Measurements from ENCODE around the gene CLIP1.

DNA sequence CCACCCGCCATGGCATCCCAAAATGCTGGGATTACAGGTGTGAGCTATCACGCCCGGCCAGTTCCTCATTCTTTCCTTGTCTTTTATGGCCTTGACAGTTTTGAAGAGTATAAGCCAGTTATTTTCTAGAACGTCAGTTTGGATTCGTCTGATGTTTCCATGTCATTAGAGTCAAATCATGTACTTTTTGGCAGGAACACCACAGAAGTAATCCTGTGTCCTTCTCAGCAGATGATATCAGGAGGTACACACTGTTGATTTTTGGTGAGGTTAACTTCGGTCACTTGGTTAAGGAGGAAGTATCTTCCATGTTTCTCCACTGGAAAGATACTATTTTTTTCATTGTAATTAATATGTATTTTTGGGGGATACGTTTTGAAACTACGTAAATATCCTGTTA lies 131.0 kb downstream of the CLIP1 start:
- TF ChIP-seq, protein P1, sequence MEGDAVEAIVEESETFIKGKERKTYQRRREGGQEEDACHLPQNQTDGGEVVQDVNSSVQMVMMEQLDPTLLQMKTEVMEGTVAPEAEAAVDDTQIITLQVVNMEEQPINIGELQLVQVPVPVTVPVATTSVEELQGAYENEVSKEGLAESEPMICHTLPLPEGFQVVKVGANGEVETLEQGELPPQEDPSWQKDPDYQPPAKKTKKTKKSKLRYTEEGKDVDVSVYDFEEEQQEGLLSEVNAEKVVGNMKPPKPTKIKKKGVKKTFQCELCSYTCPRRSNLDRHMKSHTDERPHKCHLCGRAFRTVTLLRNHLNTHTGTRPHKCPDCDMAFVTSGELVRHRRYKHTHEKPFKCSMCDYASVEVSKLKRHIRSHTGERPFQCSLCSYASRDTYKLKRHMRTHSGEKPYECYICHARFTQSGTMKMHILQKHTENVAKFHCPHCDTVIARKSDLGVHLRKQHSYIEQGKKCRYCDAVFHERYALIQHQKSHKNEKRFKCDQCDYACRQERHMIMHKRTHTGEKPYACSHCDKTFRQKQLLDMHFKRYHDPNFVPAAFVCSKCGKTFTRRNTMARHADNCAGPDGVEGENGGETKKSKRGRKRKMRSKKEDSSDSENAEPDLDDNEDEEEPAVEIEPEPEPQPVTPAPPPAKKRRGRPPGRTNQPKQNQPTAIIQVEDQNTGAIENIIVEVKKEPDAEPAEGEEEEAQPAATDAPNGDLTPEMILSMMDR (IDR thresholded peaks at IDR 0.05; ENCODE audit: low read length), result no peak
- no peak for TF ChIP-seq EZH2phosphoT487 (IDR thresholded peaks at IDR 0.05; ENCODE audit: low read length)
